ENCODE results near the gene SIK1.
"Not testable (repeated sequence)": the region's sequence is repeated elsewhere in the genome, so short reads cannot be mapped to it uniquely, and the experiment has no call there.

Gene SIK1

GRCh38 chr21:43456616-43457314 is 29.8 kb upstream of the SIK1 start:
- H4K20me1 ChIP-seq (ENCODE audit: insufficient read depth); H3K27me3 ChIP-seq (ENCODE audit: insufficient read depth, low read depth); H3K27ac ChIP-seq; H3K9ac ChIP-seq; H3K4me2 ChIP-seq; H3K4me3 ChIP-seq (IDR thresholded peaks at IDR 0.05; ENCODE audit: insufficient read depth, low read depth, low read length); H3K36me3 ChIP-seq (ENCODE audit: insufficient read depth); H3K4me1 ChIP-seq (ENCODE audit: low read depth, poor library complexity, severe bottlenecking); H2AFZ ChIP-seq (ENCODE audit: low read depth); H3K79me2 ChIP-seq (ENCODE audit: insufficient read depth, low read depth): not testable (repeated sequence)

GRCh38 chr21:43455717-43456116 is 28.8 kb upstream of the SIK1 start:
- not testable (repeated sequence) for H4K20me1 ChIP-seq (ENCODE audit: insufficient read depth); H3K4me1 ChIP-seq (ENCODE audit: low read depth, poor library complexity, severe bottlenecking); H2AFZ ChIP-seq (ENCODE audit: low read depth); H3K36me3 ChIP-seq (ENCODE audit: insufficient read depth); H3K79me2 ChIP-seq (ENCODE audit: insufficient read depth, low read depth); H3K27me3 ChIP-seq (ENCODE audit: insufficient read depth, low read depth); H3K9ac ChIP-seq; H3K27ac ChIP-seq; H3K4me3 ChIP-seq (IDR thresholded peaks at IDR 0.05; ENCODE audit: insufficient read depth, low read depth, low read length); H3K4me2 ChIP-seq

- H3K4me3 ChIP-seq (IDR thresholded peaks at IDR 0.05; ENCODE audit: insufficient read depth, low read depth, low read length); H3K4me1 ChIP-seq (ENCODE audit: low read depth, poor library complexity, severe bottlenecking): not testable (repeated sequence)
Measured at GRCh38 chr21:43454176-43454575, 27.2 kb upstream of the SIK1 start.

GRCh38 chr21:43451850-43452249 is 24.9 kb upstream of the SIK1 start:
- not testable (repeated sequence) for H3K27ac ChIP-seq; H4K20me1 ChIP-seq (ENCODE audit: insufficient read depth); H3K4me3 ChIP-seq (IDR thresholded peaks at IDR 0.05; ENCODE audit: insufficient read depth, low read depth, low read length); H3K4me1 ChIP-seq (ENCODE audit: low read depth, poor library complexity, severe bottlenecking); H3K4me2 ChIP-seq; H3K79me2 ChIP-seq (ENCODE audit: insufficient read depth, low read depth); H3K27me3 ChIP-seq (ENCODE audit: insufficient read depth, low read depth); H3K9ac ChIP-seq; H2AFZ ChIP-seq (ENCODE audit: low read depth); H3K36me3 ChIP-seq (ENCODE audit: insufficient read depth)

More at GRCh38 chr21:43454176-43454575, 27.2 kb upstream of the SIK1 start:
- not testable (repeated sequence) for H2AFZ ChIP-seq (ENCODE audit: low read depth); H3K4me2 ChIP-seq; H3K79me2 ChIP-seq (ENCODE audit: insufficient read depth, low read depth); H4K20me1 ChIP-seq (ENCODE audit: insufficient read depth); H3K27ac ChIP-seq; H3K36me3 ChIP-seq (ENCODE audit: insufficient read depth); H3K27me3 ChIP-seq (ENCODE audit: insufficient read depth, low read depth); H3K9ac ChIP-seq

- H3K9ac ChIP-seq; H4K20me1 ChIP-seq (ENCODE audit: insufficient read depth): not testable (repeated sequence)
Measured at GRCh38 chr21:43450287-43450686, 23.4 kb upstream of the SIK1 start.

GRCh38 chr21:43447353-43447977 is 20.5 kb upstream of the SIK1 start:
- H3K36me3 ChIP-seq (ENCODE audit: insufficient read depth); H3K27me3 ChIP-seq (ENCODE audit: insufficient read depth, low read depth); H3K79me2 ChIP-seq (ENCODE audit: insufficient read depth, low read depth); H3K4me1 ChIP-seq (ENCODE audit: low read depth, poor library complexity, severe bottlenecking); H3K4me2 ChIP-seq; H3K9ac ChIP-seq; H2AFZ ChIP-seq (ENCODE audit: low read depth); H3K4me3 ChIP-seq (IDR thresholded peaks at IDR 0.05; ENCODE audit: insufficient read depth, low read depth, low read length); H4K20me1 ChIP-seq (ENCODE audit: insufficient read depth); H3K27ac ChIP-seq: not testable (repeated sequence)

More at GRCh38 chr21:43450287-43450686, 23.4 kb upstream of the SIK1 start:
- not testable (repeated sequence) for H3K27me3 ChIP-seq (ENCODE audit: insufficient read depth, low read depth); H2AFZ ChIP-seq (ENCODE audit: low read depth); H3K4me1 ChIP-seq (ENCODE audit: low read depth, poor library complexity, severe bottlenecking); H3K27ac ChIP-seq; H3K79me2 ChIP-seq (ENCODE audit: insufficient read depth, low read depth); H3K4me2 ChIP-seq; H3K36me3 ChIP-seq (ENCODE audit: insufficient read depth); H3K4me3 ChIP-seq (IDR thresholded peaks at IDR 0.05; ENCODE audit: insufficient read depth, low read depth, low read length)

- H2AFZ ChIP-seq (ENCODE audit: low read depth); H3K4me2 ChIP-seq; H3K36me3 ChIP-seq (ENCODE audit: insufficient read depth); H4K20me1 ChIP-seq (ENCODE audit: insufficient read depth); H3K79me2 ChIP-seq (ENCODE audit: insufficient read depth, low read depth); H3K4me1 ChIP-seq (ENCODE audit: low read depth, poor library complexity, severe bottlenecking); H3K9ac ChIP-seq; H3K27me3 ChIP-seq (ENCODE audit: insufficient read depth, low read depth); H3K4me3 ChIP-seq (IDR thresholded peaks at IDR 0.05; ENCODE audit: insufficient read depth, low read depth, low read length); H3K27ac ChIP-seq: not testable (repeated sequence)
Measured at GRCh38 chr21:43446277-43446932, 19.5 kb upstream of the SIK1 start.

- not testable (repeated sequence) for H4K20me1 ChIP-seq (ENCODE audit: insufficient read depth); H3K9ac ChIP-seq; H3K79me2 ChIP-seq (ENCODE audit: insufficient read depth, low read depth); H3K4me3 ChIP-seq (IDR thresholded peaks at IDR 0.05; ENCODE audit: insufficient read depth, low read depth, low read length); H2AFZ ChIP-seq (ENCODE audit: low read depth); H3K27ac ChIP-seq; H3K4me1 ChIP-seq (ENCODE audit: low read depth, poor library complexity, severe bottlenecking); H3K4me2 ChIP-seq; H3K27me3 ChIP-seq (ENCODE audit: insufficient read depth, low read depth); H3K36me3 ChIP-seq (ENCODE audit: insufficient read depth)
Measured at GRCh38 chr21:43444524-43444923, 17.6 kb upstream of the SIK1 start.

- H3K27ac ChIP-seq; H2AFZ ChIP-seq (ENCODE audit: low read depth); H3K27me3 ChIP-seq (ENCODE audit: insufficient read depth, low read depth); H3K4me2 ChIP-seq; H3K4me3 ChIP-seq (IDR thresholded peaks at IDR 0.05; ENCODE audit: insufficient read depth, low read depth, low read length); H3K9ac ChIP-seq; H3K36me3 ChIP-seq (ENCODE audit: insufficient read depth); H4K20me1 ChIP-seq (ENCODE audit: insufficient read depth); H3K4me1 ChIP-seq (ENCODE audit: low read depth, poor library complexity, severe bottlenecking); H3K79me2 ChIP-seq (ENCODE audit: insufficient read depth, low read depth): not testable (repeated sequence)
Measured at GRCh38 chr21:43442571-43442970, 15.6 kb upstream of the SIK1 start.
